SK-N-MC (cell line): Measurements from ENCODE around the gene TTC39A.

Experiments used
- DNase-seq: peaks from one replicate; pipeline ENCODE4 v3.0.0-alpha.2; 2011; ENCODE audit warnings: low read depth, low spot score
- H3K27ac ChIP-seq: fragments of 200-600 bp; sonication (generic); 2 replicates; pipeline ENCODE4 v1.5.1; 2016; ENCODE audit warnings: mixed run types
- H3K36me3 ChIP-seq: fragments of 200-600 bp; sonication (generic); 2 replicates; pipeline ENCODE4 v1.6.1; 2017; ENCODE audit warnings: antibody characterized with exemption, low read length, mixed read lengths; ENCODE audit not compliant: insufficient read depth
- H3K4me3 ChIP-seq: fragments of 200-600 bp; sonication (generic); 2 replicates; pipeline ENCODE4 v1.5.1; 2016
- H3K9ac ChIP-seq: fragments of 200-600 bp; sonication (generic); 2 replicates; pipeline ENCODE4 v1.8.0; 2017; ENCODE audit warnings: mixed run types, mixed read lengths; ENCODE audit not compliant: insufficient read length
- H3K9me3 ChIP-seq: fragments of 200-600 bp; sonication (generic); 2 replicates; pipeline ENCODE4 v1.6.1; 2017; ENCODE audit warnings: low read depth, mild to moderate bottlenecking, antibody characterized with exemption, low read length, moderate library complexity, mixed read lengths
- EZH2 ChIP-seq: fragments of 200-600 bp; sonication (generic); IDR thresholded peaks from one replicate; pipeline ENCODE4 v1.6.1; 2017; ENCODE audit warnings: antibody characterized with exemption
- FOXP2 ChIP-seq: optimal IDR thresholded peaks from 2 replicates; pipeline ENCODE3; 2011; ENCODE audit warnings: mild to moderate bottlenecking, moderate library complexity; ENCODE audit not compliant: insufficient read depth; ENCODE audit errors: extremely low read length, control extremely low read depth
- POLR2AphosphoS5 ChIP-seq: IDR thresholded peaks from 2 replicates; pipeline ENCODE4 v1.6.1; 2012; ENCODE audit warnings: mild to moderate bottlenecking, low read depth, low read length, borderline replicate concordance

TTC39A gene

DNA sequence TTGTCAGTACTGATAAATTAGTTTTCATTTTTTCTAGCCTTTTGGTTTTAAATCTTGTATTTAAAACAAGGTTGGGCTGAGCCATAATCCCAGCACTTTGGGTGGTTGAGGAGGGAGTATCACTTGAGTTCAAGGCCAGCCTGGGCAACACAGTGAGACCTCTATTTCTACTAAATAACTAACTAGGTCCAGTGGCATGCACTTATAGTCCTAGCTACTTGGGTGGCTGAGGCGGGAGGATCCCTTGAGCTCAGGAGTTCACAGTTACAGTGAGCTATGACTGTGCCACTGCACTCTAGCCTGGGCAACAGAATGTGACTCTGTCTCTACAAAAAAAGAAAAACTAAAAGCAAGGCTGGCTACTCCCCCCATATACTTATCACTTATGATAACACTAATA lies 21.5 kb upstream of the TTC39A start:
- no peak overlapping the region for H3K27ac ChIP-seq
- no peak for TF ChIP-seq POLR2AphosphoS5
- no peak for TF ChIP-seq EZH2
- no peak for TF ChIP-seq FOXP2
- H3K9me3 ChIP-seq, result no peaks in the 10 kb centered on the region
- H3K4me3 ChIP-seq, result no peak overlapping the region
- H3K9ac ChIP-seq, result no peak overlapping the region
- DNase-seq, result no peak
- H3K36me3 ChIP-seq, result peaks cover 6% of the 10 kb centered on the region; the same call in 1 of the 2 replicates

DNA sequence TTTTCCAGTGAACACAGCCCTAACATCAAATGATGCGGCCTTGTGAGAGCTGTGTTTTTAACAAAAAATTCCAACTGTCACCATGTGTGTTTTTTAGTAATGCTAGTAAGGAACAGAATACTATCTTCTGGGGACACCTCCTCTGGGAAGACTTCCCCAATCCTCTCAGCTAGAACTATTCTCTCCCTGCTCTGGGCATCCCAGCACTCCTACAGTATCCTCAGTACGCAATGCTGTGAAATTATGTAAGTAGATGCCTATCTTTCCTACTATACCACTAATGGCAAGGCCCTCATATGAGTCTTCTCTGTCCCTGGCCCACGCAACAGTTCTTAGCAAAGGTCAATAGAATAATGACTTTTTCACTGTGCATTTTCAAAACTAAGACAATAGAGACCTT lies 19.5 kb upstream of the TTC39A start:
- H3K9ac ChIP-seq, result no peak overlapping the region
- H3K27ac ChIP-seq, result no peak overlapping the region
- TF ChIP-seq POLR2AphosphoS5 (no peak), EZH2 (no peak), FOXP2 (no peak)
- H3K4me3 ChIP-seq, result no peak overlapping the region
- DNase-seq, result no peak
- H3K36me3 ChIP-seq, result no peaks in the 10 kb centered on the region
- no peaks in the 10 kb centered on the region for H3K9me3 ChIP-seq

DNA sequence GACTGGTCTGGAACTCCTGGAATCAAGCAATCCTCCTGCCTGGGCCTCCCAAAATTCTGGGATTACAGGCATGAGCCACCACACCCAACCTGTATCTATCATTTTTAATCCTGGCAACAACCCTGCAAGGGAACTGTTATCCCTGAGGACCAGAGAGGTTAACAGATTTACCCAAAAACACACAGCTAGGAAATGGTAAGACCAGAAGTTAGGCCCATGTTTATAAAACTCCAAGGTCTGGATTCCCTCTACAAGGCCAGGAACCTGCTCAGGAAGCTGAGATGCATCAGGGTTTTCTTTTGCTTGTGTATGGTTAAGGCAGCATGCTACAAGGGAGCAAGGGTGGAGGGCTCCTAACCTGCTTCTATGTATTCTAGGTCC lies 17.8 kb upstream of the TTC39A start:
- no peak for DNase-seq
- Histone ChIP-seq H3K9me3 (no peaks in the 10 kb centered on the region), H3K36me3 (no peaks in the 10 kb centered on the region), H3K27ac (no peak overlapping the region), H3K4me3 (no peak overlapping the region), H3K9ac (no peak overlapping the region)
- TF ChIP-seq FOXP2 (no peak), EZH2 (no peak), POLR2AphosphoS5 (no peak)

DNA sequence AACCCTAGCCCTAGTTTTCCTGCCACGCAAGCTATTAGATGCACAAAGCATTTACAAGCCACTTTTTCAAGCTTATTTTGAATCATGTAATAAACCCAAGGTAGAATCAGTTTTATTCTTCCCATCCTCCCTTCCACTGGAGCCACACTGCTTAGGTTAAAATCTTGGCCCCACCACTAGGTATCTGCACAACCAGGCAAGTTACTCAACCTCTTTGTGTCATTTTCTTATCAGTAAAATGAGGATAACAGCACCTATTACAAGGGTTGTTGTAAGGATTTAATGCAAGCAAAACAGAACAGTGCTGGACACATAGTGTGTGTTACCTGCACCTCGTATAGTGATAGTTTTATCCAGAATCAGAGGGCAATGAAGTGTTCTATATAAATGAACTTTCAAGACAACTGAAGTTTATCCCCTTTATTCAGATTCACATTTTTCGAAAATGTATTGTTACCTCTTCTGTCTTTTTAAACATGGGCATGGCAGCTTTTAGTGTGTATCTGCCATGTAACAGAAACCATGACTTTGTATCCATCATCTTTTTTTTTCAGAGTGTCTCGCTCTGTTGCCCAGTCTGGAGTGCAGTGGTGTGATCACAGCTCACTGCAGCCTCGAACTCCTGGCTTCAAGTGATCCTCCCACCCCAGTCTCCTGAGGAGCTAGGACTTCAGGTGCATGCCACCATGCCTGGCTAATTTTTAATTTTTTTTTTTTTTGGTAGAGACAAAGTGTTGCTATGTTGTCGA lies 17.2 kb upstream of the TTC39A start:
- Histone ChIP-seq H3K4me3 (no peak overlapping the region), H3K36me3 (no peaks in the 10 kb centered on the region), H3K9ac (no peak overlapping the region), H3K27ac (no peak overlapping the region), H3K9me3 (no peaks in the 10 kb centered on the region)
- TF ChIP-seq POLR2AphosphoS5, result no peak
- no peak for TF ChIP-seq EZH2
- no peak for TF ChIP-seq FOXP2
- no peak for DNase-seq

DNA sequence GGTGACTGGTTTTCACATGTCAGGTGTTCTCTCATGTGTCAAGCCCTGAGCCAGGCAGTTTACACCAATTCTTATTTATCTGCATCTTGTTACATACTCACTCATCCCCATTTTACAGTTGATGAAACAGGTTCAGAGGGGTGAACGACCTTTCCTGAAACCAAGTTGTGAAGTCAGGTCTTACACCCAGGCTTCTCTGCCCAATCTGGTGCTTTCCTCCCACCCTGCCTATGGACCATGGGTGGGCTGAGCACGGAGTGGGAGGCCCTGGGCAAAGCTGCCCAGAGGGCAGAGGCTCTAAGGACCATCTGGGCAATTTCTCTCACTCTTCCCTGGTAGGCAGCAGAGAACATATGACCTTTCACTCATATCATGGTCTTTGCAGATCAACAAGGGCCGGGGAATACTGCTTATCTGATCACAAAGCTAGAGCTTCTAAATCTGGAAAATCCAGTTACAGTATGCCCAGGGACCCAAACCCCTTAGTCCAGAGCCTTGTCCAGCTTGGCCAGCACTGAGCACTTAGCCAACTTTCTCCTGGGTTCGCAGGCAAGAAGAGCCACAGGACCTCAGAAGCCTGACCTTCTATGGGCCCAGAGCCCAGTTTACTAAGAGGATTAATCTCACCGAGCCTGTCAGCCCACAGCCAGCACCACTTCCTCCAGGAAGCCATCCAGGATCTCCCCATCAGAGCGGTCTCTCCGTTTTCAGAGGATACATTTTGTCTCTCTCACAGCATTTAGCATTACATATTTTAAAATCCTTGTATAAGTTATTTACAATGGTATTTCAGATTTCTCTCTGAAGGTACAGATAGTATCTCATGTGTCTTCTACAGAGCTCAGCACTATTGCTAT lies 16.0 kb upstream of the TTC39A start:
- H3K9me3 ChIP-seq, result no peaks in the 10 kb centered on the region
- DNase-seq, result no peak
- no peak overlapping the region for H3K9ac ChIP-seq
- H3K36me3 ChIP-seq, result no peaks in the 10 kb centered on the region
- H3K27ac ChIP-seq, result no peak overlapping the region
- no peak overlapping the region for H3K4me3 ChIP-seq
- TF ChIP-seq EZH2, result no peak
- no peak for TF ChIP-seq FOXP2
- no peak for TF ChIP-seq POLR2AphosphoS5

DNA sequence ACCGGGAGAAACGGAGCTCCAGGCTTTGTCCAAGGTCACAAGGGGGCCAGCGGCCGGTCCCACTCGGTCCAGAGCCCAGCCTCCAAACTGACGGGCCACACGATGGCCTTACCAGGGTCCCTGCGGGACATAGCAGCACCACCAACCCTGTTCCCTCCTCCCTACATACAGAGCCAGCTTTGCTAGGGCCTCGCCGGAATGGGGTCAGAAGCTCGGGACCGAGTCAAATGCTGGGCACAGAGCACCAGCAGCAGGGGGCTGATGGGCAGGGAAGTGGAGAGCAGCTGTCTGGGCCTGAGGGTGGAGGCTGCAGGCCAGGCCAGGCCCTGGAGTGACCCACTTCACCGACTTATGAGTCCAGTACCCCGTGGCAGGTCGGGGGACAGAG lies 14.9 kb upstream of the TTC39A start:
- Histone ChIP-seq H3K36me3 (no peaks in the 10 kb centered on the region), H3K4me3 (no peak overlapping the region), H3K9ac (no peak overlapping the region), H3K27ac (no peak overlapping the region), H3K9me3 (no peaks in the 10 kb centered on the region)
- DNase-seq, result no peak
- no peak for TF ChIP-seq EZH2
- TF ChIP-seq POLR2AphosphoS5, result no peak
- TF ChIP-seq FOXP2, result no peak

DNA sequence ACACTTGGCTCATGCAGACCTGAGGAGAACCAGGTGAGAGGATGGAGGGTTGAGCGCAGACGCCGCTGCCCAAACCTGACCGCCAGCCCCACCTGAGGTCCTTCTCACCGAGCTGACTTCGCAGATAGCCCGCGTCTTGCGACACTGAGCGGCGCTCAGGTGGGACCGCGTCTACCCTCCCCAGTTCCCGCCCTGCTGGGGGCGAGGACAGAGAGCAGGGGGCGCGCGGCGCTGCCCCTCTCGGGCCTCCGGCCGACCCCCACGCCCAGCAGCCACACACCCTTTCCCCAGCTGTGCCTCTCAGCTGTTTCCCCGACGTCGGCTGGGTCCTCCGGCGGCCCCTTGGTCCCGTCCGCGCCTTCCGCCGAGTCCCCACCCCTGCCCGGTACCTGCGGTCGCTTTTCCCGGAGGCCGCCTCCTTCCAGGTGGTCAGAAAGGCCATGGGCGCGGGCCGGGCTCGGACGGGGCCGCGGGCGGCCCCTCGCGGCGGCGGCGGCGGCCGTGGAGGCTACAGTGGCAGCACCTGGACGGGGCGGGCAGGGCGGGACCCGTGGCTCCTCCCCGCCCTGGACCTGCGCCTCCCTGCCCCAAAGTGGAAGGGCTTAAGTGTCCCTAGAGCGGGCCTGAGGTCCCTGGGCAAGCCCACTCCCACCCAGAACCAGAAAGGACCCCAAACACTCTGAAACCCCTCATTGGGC lies 14.4 kb upstream of the TTC39A start:
- no peaks in the 10 kb centered on the region for H3K36me3 ChIP-seq
- H3K4me3 ChIP-seq, result no peak overlapping the region
- TF ChIP-seq FOXP2, result no peak
- no peak for TF ChIP-seq EZH2
- no peak for TF ChIP-seq POLR2AphosphoS5
- H3K27ac ChIP-seq, result no peak overlapping the region
- DNase-seq, result no peak
- no peak overlapping the region for H3K9ac ChIP-seq
- no peaks in the 10 kb centered on the region for H3K9me3 ChIP-seq

DNA sequence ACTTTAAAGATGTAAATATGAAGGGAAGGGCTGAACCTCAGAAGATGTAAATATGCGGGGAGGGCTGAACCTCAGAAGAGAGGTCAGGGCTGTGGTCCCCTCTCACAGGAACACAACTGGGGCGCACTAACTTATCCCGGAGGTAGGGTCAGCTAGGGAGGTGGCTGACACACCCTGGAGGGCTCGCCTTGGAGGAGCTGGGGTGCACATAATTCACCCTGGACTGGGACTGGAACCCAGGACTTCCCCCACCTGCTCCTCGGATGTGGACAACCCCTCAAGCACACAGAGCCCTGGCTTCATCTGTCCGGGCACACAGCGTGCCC lies 13.9 kb upstream of the TTC39A start:
- no peak overlapping the region for H3K27ac ChIP-seq
- H3K4me3 ChIP-seq, result no peak overlapping the region
- H3K9me3 ChIP-seq, result no peaks in the 10 kb centered on the region
- no peak for DNase-seq
- H3K9ac ChIP-seq, result no peak overlapping the region
- no peak for TF ChIP-seq POLR2AphosphoS5
- TF ChIP-seq EZH2, result no peak
- no peak for TF ChIP-seq FOXP2
- no peaks in the 10 kb centered on the region for H3K36me3 ChIP-seq
